GM11168 (cell line): ENCODE measurements around the gene CARS1.
"Not testable (repeated sequence)": the region's sequence is repeated elsewhere in the genome, so short reads cannot be mapped to it uniquely, and the experiment has no call there.

Experiments used
- in situ Hi-C: fragments of 300-500 bp; cut with MboI; formaldehyde crosslinking; loops from one replicate; pipeline ENCODE4 v1.12.0; 2022; ENCODE audit warnings: low sequenced_read_pairs; ENCODE audit not compliant: unreplicated experiment

The CARS1 gene

DNA sequence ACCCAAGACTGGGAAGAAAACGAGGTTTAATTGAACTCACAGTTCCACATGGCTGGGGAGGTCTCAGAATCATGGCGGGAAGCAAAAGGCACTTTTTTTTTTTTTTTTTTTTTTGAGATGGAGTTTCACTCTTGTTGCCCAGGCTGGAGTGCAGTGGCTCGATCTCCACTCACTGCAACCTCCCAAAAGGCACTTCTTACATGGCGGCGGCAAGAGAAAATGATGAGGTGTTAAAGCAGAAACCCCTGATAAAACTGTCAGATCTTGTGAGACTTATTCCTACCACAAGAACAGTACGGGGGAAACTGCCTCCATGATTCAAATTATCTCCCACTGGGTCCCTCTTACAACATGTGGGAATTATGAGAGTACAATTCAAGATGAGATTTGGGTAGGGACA, 7.5 kb upstream of the CARS1 start:
- in situ Hi-C loops, result not testable (repeated sequence)

DNA sequence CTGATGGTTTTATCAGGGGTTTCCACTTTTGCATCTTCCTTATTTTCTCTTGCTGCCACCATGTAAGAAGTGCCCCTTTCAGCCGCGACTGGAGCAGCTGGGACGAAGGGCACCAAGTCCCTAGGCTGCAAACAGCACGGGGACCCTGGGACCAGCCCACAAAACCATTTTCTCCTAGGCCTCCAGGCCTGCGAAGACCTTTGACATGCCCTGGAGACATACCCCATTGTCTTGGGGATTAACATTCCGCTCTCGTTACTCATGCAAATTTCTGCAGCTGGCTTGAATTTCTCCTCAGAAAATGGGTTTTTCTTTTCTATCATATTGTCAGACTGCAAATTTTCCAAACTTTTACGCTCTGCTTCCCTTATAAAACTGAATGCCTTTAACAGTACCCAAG, 6.7 kb upstream of the CARS1 start:
- in situ Hi-C loops, result not testable (repeated sequence)

GRCh38 chr11:3063432-3063831, 6.2 kb upstream of the CARS1 start:
- in situ Hi-C loops, result not testable (repeated sequence)

DNA sequence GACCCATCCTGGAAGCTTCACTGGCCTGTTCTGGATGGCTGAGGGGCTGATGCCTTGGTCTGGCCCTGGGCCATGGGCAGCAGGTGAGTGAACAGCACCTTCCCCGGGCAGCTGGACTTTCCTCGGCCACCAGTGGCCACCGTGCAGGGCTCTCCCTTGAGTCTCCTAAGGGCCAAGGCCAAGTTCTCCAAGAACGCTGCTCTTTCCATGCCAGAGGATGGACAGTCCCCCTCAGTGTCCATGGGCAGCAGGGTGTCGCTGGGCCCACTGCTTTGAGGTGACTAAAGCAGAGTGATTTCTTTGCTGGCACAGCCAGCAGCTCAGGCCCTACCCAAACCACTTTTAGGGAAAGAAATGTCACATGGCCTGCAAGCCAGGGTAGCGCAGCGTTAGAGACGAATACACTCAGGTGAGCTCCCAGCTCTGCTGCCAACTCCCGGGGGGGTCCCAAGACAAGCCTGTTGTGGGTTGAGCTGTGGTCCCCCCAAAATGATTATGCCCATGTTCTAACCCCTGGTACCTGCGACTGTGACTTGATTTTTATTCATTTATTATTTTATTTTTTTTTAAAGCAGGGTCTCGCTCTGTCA, 3.3 kb upstream of the CARS1 start:
- in situ Hi-C loops, result no loop called here

GRCh38 chr11:3058753-3059664, 1.8 kb upstream of the CARS1 start:
- in situ Hi-C loops, result no loop called here

DNA sequence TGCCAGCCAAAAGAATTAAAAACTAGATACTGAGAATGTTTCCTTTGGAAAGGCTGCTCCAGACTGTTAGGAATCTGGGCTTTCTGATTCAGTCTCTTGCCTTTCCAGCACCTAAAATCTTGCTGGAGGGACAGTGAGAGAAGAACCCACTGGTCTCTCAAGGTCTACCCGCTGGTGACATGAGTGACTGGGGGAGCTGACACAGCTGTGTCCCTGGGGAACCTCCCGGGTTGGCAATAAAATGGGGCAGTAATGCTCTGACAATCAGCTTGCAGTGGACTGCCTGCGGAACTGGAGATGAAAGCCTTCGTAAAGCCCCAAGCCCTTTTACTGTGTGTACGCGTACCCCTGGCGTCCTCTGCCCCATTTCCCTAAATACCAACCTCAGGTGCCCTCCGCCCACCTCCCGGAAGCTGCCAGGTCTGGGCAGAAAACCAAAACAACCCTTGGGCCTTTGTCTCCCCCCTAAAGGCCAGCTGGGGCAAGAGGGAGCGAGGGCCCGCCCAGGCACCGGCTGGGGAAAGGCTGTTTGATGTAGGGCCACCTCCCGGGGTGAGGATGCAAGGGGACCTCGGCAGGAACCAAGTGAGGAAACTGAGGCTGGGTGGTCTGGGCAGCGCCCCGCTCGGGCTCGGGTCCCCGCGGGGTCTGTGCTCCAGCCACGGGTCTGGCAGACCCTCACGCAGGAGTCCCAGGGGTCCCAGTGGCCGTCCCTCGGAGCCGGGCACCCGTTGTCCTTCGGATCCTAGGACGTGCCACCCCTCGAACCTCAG, 741 bp downstream of the CARS1 start:
- in situ Hi-C loops, result no loop called here

DNA sequence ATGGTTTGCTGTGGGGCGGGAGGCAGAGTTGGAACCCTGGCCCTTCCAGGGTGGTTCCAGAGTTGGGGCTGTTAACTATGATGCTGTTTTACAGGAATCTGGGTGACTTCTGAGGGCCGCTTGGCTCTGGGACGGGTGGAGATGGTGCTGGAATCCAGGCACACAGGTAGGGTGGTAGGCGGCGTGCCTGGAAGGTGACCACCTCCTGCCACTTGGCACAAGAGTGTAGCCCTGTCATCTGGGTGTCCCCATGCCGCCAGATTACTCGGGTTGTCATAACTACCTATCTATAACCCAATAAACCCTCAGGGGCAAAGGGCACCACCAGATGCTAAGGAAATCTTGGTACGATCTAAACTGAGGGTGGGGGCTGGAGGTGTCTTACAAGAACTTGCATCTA, 1.3 kb downstream of the CARS1 start:
- in situ Hi-C loops, result no loop called here

DNA sequence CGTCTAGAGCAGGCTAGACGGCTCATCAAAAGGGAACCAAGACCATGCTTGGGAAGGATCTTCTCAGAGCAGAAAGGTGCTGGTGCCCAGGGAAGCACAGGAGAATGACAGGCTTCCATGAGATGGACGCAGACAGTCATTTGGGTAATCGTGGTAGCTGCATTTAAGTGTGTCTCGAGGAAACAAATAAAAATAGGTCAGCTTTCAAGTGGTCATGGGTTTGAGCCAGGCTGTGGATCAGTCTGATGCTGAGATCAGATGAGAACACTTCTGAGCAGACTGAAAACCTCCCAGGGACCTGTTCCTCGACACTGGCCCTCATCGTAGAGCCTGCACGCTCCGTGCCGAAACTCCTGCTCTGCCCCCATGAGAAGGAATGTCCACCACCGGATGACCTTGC, 4.7 kb downstream of the CARS1 start:
- in situ Hi-C loops, result no loop called here

GRCh38 chr11:3052109-3052479, 5.1 kb downstream of the CARS1 start:
- in situ Hi-C loops, result no loop called here

- in situ Hi-C loops, result no loop called here
These were observed 5.8 kb downstream of the CARS1 start for GRCh38 chr11:3051196-3052108.

- in situ Hi-C loops, result no loop called here
These were observed 6.6 kb downstream of the CARS1 start for GRCh38 chr11:3050386-3051195.

DNA sequence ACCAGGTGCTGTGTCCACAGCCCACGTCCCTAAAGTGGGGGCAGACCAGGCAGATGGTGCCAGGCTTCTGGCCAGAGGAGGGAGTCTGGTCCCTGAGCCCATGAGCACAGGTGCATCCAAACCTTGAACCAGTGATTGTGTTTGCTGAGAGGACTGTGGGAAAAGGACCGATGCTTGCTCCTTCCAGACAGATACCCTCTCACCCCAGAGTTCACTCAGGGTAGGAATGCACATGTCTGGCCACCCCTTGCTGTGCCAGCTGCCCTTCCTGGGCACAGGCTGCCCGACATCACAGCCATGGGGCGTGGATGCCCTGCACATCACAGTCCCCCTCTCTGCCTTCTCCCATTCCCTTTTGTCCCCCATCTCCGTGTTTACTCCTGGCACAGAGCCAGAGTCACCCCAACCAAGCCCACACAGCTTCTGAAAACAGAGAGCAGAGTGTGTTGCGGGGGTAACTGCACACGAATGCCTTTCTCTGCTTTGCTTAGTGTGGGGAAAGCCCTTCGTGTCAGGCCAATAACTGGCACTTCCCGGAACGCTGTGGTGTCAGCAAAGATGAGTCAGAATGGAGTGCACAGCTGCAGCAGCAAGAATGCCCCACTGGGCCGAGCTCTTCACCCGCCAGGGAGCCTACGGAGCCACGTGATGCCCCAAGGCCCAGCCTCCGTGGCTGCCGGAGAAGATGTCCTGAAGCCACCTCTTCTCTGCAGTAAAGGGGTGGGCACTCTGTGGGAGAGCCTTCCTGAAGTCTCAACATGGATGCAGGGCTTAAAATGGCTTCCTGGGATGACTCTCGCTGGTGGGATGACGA, 7.6 kb downstream of the CARS1 start:
- in situ Hi-C loops, result no loop called here

- in situ Hi-C loops, result no loop called here
These were observed 9.6 kb downstream of the CARS1 start for GRCh38 chr11:3047637-3048036.

DNA sequence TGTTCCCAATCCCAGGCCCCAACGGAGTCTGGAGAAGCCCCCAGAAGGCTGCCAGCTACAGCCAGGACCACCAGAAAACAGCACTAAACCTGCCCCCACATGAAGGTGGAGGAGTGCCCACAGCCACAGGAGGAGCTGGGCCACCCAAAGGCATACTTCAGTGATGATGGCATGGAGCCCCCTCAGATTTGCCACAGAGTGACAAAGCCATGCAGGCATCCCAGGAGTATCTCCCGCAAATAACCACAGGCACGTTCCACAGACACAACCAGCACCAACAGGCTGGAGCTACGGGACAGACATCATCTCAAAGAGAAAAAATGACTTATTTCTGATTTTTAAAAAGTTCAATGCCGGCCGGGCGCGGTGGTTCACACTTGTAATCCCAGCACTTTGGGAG, 10.6 kb downstream of the CARS1 start:
- in situ Hi-C loops, result no loop called here

GRCh38 chr11:3046190-3046589, 11.0 kb downstream of the CARS1 start:
- in situ Hi-C loops, result no loop called here

DNA sequence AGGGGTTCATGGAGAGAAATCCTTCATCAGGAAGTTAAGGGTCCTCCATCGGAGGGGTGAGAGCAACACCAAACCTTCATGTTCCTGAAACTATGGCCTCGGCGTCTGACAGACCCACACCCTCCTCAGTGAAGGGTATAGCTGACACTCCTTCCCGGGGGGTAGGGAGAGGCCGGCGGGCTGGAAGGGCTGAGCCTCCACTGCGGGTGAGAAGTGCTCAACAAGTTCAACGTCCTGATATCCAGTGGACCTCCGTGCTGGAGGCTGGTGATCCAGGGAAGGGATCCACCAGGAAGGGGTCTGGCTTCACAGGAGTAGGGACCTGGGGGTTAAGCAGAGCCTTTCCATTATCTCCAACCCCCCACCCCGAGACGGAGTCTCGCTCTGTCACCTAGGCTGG, 12.3 kb downstream of the CARS1 start:
- in situ Hi-C loops, result no loop called here

DNA sequence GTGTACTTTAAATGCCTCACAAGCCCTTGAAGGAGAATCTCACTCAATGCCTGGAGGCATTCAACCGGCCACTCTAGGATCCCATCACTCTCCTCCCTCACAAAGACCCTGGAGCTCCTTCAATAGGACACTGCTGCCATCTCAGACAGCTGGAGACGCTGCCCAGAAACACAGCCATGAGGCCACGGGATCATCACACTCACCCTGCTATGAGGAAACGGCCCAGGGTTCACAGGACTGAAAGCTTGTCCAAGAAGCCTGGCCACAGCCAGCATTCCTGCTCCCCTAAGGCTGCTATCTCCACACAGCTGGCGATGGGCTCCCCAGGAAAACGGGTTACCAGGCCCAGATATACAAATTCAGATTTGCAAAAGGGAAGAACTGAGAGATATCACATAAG, 13.2 kb downstream of the CARS1 start:
- in situ Hi-C loops, result no loop called here

GRCh38 chr11:3043315-3043871, 13.8 kb downstream of the CARS1 start:
- in situ Hi-C loops, result no loop called here
